AG09309 (cell line): ENCODE measurements around the gene LUC7L.

Experiments used
- DNase-seq: peaks from one replicate; pipeline ENCODE4 v3.0.0-alpha.2; 2010; ENCODE audit warnings: low read depth
- H3K4me3 ChIP-seq: 2 replicates; pipeline ENCODE4 v1.5.1; 2011; ENCODE audit warnings: mild to moderate bottlenecking, low read depth, low read length, moderate library complexity; ENCODE audit not compliant: control insufficient read depth
- TF ChIP-seq, protein P1 (sequence below): IDR thresholded peaks from 2 replicates; pipeline ENCODE4 v1.5.1; 2011; ENCODE audit warnings: mild to moderate bottlenecking, low read depth, low read length, inconsistent platforms; ENCODE audit not compliant: insufficient read depth, control insufficient read depth; ENCODE audit errors: missing control alignments

LUC7L gene

DNA sequence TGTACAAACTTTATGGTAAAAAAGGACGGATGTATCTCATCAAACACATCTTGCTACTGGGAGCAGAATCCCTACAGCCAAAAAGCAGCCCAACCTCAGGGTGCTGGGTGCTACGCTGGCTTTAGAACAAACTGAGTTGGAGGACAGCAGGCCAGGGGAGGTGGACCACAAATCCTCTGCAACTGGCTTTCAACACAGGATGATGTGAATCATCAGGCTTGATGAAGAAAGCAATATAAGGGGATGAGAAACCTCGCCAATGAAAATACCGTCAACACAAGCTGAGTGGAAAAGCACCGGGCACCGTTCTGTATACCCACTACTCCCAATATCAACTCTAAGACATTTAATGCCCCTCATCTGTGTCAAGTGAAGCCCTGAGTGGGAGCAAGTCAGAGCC is 34.7 kb downstream of the LUC7L start:
- H3K4me3 ChIP-seq, result no peak overlapping the region
- TF ChIP-seq, protein P1, sequence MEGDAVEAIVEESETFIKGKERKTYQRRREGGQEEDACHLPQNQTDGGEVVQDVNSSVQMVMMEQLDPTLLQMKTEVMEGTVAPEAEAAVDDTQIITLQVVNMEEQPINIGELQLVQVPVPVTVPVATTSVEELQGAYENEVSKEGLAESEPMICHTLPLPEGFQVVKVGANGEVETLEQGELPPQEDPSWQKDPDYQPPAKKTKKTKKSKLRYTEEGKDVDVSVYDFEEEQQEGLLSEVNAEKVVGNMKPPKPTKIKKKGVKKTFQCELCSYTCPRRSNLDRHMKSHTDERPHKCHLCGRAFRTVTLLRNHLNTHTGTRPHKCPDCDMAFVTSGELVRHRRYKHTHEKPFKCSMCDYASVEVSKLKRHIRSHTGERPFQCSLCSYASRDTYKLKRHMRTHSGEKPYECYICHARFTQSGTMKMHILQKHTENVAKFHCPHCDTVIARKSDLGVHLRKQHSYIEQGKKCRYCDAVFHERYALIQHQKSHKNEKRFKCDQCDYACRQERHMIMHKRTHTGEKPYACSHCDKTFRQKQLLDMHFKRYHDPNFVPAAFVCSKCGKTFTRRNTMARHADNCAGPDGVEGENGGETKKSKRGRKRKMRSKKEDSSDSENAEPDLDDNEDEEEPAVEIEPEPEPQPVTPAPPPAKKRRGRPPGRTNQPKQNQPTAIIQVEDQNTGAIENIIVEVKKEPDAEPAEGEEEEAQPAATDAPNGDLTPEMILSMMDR, result no peak
- no peak for DNase-seq

DNA sequence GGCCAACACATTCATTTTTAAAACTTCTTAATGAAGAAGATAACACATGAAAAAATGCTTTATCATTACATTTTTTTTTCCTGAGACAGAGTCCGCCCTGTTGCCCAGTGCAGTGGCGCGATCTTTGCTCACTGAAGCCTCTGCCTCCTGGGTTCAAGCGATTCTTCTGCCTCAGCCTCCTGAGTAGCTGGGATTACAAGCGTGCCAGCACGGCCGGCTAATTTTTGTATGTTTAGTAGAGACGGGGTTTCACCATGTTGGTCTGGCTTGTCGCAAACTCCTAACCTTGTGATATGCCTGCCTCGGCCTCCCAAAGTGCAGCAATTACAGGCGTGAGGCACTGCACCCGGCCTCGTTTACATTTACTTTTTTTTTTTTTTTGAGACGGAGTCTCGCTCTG is 35.8 kb downstream of the LUC7L start:
- DNase-seq, result no peak
- H3K4me3 ChIP-seq, result no peak overlapping the region
- TF ChIP-seq, protein P1, result no peak

DNA sequence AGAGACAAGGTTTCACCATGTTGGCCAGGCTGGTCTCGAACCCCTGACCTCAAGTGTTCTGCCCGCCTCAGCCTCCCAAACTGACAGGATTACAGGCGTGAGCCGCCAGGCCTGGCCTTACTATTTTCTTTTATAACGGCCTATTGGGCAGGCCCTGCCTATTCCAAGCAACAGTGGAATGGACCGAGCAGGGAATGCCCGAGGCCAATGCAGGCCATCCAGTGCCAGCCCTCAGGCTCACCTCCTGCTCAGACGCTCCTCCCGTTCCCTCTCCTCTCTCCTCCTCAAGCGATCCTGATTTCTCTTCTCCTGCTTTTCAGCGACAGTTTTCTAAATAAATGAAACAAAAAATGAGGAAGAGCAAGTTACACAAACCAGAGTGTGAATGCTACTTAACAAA is 36.6 kb downstream of the LUC7L start:
- TF ChIP-seq, protein P1, result no peak
- no peak overlapping the region for H3K4me3 ChIP-seq
- no peak for DNase-seq

DNA sequence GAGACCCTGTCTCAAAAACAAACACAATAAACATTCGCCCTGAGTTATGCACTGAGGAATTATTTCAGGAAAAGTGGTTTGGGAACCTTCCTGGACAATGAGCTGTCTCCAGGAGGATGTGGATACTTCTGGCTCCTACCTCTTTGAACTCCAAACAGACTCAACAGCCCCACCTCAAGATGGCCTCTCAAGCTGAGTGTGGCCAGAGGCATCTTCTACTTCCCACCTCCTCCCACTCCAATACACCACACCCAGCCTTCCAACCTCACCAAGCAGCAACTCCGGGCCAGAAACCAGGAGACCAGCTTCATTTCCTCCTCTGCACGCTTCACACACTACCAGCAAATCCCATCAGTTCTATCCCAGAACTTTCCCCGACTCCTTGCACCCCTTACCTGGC is 37.4 kb downstream of the LUC7L start:
- TF ChIP-seq, protein P1, result no peak
- no peak overlapping the region for H3K4me3 ChIP-seq
- DNase-seq, result no peak

DNA sequence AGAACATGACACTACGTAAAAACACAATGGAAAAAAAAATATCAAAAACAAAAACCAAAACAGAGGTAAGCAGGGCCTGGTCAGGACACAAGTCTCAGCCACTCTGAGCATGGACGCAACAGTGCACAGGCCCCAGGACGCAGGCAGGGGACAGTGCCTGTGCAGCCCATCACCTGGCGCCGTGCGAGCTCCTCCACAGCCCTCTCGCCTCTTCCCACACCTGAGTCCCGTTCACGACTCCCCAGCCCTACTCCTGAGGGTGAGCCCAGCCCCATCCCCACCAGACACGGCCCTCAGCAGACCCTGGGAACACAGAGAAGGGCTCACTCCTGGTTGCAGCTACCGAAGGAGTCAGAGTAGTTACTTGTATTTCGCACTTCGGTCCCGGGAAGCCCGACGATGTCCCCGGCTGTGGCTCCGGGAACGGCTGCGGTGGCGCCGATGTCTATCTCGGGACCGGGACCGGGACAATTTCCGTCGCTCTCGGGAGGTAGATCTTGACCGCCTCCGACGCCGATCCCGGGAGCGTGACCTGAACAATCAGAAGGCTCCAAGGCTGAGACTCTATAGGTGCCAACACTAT is 39.6 kb downstream of the LUC7L start:
- no peak for DNase-seq
- TF ChIP-seq, protein P1, result no peak
- no peak overlapping the region for H3K4me3 ChIP-seq

DNA sequence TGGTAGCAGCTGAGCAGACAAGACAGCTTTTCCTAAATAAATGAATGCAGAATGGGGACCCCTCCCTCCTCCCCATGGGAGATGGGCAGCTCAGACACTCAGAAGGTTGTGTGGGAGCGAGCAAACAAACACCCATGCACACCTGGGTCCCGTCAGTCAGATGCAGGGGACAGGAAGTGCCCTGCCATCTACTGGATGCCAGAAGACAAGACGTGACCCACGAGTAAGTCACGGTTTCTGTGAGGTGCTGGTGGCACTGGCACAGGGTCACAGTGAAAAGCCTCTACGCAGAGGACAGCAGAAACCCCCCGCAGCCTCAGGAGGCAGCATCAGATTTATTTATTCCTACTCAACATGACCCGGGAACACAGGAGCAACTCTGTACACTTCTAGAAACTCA is 40.6 kb downstream of the LUC7L start:
- no peak for DNase-seq
- no peak overlapping the region for H3K4me3 ChIP-seq
- TF ChIP-seq, protein P1, result no peak

DNA sequence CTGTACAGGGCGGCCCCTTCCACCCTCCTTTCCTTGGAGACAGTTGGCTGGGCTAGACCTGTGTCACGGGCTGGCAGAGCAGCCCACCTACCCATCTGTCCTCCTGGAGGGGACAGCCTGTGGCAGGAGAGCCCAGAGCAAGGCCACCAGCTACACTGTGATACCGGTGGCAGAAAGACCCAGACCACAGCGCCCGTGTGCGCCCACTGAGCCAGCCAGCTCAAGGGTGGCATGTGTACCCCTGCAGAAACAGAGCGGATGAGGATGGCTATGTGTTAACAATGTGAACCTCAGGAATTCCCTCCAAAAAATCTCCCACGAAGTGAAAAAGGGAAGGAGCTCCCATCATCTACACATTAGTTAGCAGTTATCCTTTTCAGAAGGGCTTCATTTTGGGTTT is 41.9 kb downstream of the LUC7L start:
- H3K4me3 ChIP-seq, result no peak overlapping the region
- no peak for DNase-seq
- TF ChIP-seq, protein P1, result no peak
